Measurements from ENCODE around the gene PCDHB2. TPM values are rescaled to one million over a fixed set of nuclear protein-coding genes. Genes with fewer than 3 reads are reported as not detected.

PCDHB2 gene
- total and polyA plus RNA-seq, 2 of the 8 experiments (the other 6 are each of a cell fraction or from before 2014, with no cell fraction given) = 28.8 to 29.2 TPM

- TF ChIP-seq BRCA1 (IDR thresholded peaks at IDR 0.05; ENCODE audit: low read depth, low read length) (no peak), TAF1 (IDR thresholded peaks at IDR 0.05; ENCODE audit: low read depth, low read length) (no peak), SIX5 (IDR thresholded peaks at IDR 0.05; ENCODE audit: low read depth, low read length) (no peak), TAF7 (optimal IDR thresholded peaks at IDR 0.05; ENCODE audit: borderline replicate concordance, low read depth, low read length) (no peak), EZH2 (IDR thresholded peaks at IDR 0.05; ENCODE audit: low read depth, low read length, severe bottlenecking) (no peak)
These were observed 16.6 kb upstream of the PCDHB2 start (continued) for GRCh38 chr5:141077826-141078225.
